GM18517 (cell line): ENCODE data around the gene TMEM45B.
"Not testable (repeated sequence)": the region's sequence is repeated elsewhere in the genome, so short reads cannot be mapped to it uniquely, and the experiment has no call there.

ENCODE experiments used
- ATAC-seq: cut with Tn5 transposase; IDR thresholded peaks from one replicate; pipeline ENCODE4 v1.9.1; 2021; ENCODE audit warnings: mild to moderate bottlenecking, moderate library complexity; ENCODE audit not compliant: unreplicated experiment

The TMEM45B gene

DNA sequence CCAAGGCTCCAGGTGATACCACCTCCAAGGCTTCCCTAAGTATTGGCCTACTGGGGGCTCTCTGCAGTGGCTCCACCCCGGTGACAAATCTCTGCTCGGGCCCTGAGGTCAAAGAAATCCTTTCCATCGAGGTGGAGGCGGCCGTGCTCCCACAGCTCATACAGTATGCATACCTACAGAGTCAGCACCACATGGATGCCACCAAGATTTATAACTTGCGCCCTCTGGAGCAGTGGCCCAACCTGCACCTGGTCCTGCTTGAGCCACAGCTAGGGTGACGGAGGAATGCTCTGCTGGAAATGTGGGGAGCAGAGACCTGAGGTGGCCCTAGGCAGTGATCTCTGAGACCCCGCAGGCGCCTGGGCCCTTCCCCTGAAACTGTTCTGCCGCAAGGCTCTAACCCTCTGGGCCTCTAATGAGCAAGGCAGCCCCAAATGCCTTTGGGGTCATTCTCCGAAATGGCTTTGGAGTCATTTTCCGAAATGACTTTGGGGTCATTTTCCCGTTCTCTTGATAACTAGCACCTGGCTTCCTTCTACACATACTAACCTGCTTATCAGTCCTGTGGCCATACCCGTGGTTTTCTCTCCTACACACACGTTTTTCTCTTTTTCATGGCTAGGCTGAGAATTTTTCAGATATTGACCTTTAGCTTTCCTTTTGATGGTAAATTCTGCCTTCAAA, 33.9 kb downstream of the TMEM45B start:
- no peak for ATAC-seq

DNA sequence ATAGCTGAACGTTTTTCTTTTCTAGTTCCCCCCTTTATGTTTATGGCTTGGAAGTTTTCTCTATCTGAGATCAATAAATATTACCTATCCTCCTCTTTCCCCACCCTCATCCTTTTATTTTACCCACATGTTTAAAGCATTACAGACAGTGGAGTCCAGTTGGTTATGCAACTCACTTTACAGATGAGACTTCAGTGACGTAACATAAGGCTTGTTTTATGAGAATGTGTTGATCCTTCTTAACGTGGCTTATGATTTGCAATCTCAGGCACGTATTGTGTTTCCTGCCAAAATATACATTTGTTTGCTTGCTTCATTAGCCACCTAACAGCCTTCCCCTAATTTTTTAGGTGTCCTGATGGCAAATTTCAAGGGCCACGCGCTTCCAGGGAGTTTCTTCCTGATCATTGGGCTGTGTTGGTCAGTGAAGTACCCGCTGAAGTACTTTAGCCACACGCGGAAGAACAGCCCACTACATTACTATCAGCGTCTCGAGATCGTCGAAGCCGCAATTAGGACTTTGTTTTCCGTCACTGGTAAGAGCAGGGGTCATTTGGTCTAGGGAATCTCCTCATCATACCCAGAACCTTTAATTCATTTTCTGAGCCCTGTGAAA, 36.6 kb downstream of the TMEM45B start:
- no peak for ATAC-seq

DNA sequence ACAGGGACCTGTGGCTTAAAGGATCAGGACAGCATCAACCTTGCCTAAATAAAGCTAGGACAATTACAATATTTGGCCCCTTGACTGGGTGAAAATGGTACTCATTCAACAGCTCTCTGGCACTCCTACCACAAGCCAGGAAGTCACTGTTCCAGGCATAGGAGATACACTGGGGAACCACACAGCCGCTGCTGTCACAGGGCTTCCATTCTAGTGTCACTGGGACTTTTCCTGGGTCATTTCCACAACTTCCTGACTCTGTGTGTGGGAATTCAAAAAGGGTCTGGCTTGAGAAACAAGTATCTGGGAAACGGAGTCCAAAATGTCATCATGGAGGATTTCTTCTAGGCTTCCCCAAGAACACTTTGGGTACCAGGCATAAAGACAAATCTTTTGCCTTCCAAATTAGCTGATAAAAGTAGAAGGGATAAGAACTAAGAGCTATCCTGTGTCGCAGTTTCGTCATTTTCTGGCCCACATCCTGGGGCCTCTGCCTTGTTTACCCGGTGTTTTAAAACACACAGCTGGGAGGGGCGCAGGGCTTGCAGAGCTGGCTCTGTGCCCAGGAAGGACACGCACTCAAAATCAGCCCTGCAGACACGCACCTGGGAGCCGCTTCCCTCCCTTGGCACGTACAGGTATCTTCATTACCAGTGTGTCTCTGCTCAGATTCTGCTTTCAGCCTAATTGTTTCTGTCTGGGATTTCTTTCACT, 38.0 kb downstream of the TMEM45B start:
- ATAC-seq: no peak

GRCh38 chr11:129854232-129854805, 38.7 kb downstream of the TMEM45B start:
- no peak for ATAC-seq

DNA sequence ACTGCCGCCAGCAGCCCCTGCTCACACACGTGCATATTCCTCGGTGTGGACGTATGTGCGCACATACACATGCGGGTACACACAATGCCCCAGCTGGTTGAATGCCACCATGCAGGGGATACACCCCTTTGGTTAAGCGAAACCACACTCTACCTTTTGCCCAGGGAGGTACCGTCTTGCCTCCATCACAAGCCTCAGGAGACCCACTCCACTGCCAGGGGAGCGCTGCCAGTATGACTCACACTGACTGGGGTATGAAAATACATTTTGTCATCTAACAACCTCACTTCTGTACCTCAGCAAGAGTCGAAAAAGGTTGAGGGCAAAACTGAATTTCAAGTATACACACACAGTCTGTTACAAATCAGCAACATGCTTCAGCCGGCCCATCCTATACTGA, 39.4 kb downstream of the TMEM45B start:
- ATAC-seq: no peak

DNA sequence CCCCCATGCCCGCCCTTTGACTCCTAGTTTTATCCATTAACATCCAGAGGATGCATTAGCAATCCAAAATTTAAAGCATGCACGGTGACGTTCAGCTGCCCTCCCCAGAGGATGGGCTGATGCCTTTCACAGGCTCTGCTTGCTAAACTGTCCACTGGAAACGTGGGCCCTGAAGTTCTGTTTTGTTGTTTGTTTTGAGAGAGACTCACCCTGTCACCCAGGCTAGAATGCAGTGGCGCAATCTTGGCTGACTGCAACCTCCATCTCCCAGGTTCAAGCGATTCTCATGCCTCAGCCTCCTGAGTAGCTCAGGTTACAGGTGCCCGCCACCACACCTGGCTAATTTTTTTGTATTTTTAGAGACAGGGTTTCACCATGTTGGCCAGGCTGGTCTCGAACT, 40.4 kb downstream of the TMEM45B start:
- ATAC-seq: no peak

DNA sequence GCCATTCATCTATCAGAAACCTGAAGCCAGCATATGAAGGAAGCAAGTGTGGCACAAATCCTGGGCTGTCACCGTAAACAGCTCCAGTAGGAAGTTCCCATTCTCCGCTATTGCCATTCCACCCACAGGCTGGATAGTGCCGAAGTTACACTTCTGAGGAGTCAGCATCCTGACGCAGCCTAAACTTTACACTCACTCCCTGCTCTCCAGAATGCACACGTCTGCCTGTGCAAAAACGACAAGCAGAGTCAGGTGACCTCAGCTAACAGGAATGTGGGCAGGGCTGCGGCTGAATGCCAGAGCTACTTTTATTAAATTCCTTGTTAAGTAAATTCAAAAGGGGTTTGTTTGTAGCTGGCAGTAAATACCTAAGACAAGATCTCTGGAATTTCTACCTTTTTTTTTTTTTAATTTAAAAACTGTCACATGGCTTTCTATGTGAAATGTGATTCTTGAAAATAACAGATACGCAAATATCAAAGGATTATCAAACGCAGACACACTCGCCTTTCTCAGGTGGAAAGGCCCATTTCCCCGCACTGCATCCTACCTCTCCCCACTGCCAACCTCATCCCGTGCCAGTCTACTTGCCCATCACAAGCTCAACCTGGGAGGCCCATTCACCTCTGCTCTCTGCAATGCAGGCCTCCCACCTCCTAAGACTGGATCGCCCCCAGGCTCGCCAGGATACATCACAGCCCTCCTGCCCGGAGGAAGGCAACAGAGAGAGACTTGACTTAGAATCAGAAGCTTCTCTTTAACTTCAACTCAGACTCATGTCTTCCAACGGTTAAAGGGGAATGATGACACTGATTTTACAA, 46.3 kb downstream of the TMEM45B start:
- ATAC-seq: no peak

DNA sequence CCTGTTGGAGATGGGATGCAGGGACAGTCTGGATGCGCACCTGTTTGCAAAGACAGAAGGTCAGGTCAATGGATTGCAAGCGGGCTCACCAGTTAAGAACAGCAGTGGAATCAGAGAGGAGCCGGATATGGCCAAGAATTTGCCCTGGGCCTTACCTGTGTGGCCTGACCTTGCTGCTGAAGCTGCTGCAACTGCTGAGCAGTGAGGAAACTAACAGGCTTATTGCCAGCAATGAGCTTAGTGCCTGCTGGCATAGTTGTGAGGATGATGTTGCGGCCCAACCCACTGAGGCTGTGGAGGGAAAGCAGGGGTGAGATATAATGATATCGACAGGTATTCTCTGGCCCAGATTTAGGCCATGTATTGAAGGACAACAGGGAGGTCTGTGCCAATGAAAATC, 49.2 kb downstream of the TMEM45B start:
- no peak for ATAC-seq

DNA sequence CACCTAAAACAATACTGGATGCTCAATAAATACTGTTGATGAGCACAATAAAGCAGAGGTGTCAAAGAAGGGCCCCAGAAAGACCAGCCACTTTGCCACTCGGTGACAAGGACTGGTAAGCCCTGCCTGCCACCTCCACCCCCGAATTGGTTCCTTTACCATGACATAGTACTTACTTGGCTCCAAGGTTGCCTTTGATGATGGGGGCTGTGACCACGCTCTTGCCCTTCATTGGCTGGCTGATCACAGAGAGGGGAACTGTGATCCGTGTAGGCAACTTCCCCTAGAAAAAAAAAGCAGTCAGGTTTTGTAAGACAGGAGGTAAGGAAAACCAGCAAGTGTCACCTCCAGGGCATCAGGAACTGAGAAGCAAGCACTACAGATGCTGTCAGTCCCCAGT, 50.1 kb downstream of the TMEM45B start:
- ATAC-seq: no peak

- no peak for ATAC-seq
Measured at GRCh38 chr11:129866311-129866710, 50.7 kb downstream of the TMEM45B start.

DNA sequence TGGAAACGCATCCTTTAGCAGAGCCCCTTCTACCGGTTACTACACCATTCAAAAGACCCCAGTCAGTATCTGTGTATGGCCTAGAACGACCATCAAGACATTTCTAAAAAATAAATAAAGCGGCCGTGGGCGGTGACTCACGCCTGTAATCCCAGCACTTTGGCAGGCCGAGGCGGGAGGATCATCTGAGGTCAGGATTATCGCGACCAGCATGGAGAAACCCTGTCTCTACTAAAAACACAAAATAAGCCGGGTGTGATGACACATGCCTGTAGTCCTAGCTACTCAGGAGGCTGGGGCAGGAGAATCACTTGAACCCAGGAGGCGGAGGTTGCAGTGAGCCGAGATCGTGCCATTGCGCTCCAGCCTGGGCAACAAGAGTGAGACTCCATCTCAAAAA, 53.0 kb downstream of the TMEM45B start:
- not testable (repeated sequence) for ATAC-seq

- ATAC-seq: no peak
Measured at GRCh38 chr11:129871914-129872313, 56.3 kb downstream of the TMEM45B start.

DNA sequence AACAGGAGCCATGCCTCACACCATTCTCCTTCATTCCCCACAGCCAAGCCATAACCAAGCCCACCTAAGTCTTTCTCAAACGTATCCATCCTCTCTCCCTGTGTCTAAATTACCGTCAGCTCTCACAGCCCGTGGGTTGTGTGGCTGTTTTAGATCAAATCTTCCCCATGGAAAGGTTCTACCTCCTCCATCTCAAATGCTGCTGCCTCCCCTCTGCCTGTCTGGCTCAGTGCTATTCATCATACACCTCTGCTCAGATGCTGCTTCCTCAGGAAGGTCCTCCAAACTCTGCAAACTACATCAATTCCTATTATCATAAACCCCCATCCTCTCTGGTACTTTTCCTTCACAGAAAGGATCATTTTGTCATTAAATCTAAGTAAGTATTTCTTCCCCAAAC, 64.7 kb downstream of the TMEM45B start:
- ATAC-seq: no peak

GRCh38 chr11:129881570-129882170, 66.0 kb downstream of the TMEM45B start:
- no peak for ATAC-seq

GRCh38 chr11:129884581-129884980, 68.9 kb downstream of the TMEM45B start:
- no peak for ATAC-seq

DNA sequence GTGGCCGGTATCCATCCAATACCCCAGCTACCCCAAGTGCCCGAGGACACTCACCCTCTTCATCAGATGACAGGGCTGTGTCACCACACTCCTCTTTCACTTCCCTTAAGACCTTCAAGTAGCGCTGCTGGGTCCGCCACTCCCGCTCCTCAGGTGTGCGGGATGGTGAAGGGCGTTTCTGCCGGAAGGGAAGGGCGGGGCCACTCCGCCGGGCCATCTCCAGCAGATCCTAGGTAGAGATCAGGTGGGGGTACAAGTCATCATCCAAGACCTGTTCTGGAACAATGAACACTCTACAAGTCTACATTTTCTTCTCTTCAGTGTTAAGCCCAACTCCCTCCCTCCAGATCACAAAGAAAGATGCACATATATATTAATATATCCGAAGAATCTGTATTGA, 69.7 kb downstream of the TMEM45B start:
- no peak for ATAC-seq

- no peak for ATAC-seq
Measured at GRCh38 chr11:129888451-129888850, 72.8 kb downstream of the TMEM45B start.

- ATAC-seq: no peak
Measured at GRCh38 chr11:129894278-129895125, 78.9 kb downstream of the TMEM45B start.

DNA sequence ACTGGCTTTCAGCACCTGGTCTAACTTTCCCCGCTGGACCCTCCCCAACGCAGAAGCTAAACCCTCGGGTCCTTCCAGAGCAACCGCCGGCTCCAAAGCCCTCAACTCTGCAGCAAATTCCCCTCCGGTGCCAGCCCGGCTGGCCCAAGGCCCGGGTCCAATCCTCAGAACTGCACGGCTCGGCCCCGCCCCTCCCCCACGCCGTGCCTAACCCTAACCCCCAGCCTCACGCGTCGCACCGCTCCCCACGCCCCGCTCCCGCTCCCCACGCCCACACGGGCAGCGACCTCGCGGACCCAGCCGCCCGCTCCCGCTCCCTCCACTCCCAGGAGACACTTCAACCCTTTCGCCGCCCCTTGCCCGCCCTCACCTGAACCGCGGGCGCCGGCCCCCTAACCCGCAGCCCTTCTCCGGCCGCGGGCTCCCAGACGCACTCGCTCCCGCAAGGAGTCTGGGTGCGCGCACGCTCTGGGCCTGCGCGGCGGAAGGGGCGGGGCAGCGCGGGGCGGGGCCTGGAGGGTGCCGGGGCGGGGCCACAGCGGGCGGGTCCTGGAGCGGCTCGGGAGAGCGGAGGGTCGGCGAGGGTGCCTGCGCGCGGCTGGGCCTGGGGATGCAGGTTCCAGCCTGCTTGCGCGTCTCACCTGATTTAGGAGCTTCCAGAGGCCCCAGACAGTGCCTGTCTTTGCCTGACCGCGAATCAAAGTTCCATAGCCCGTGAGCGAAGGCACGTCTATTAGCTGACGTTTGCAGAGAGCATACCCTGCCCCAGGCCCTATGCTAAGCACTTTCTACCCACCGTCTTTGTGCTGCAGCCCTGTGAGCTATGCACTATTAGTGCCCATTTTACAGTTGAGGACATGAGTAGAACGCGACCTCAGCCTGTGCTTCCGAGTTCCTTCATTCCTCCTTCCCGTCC, 79.7 kb downstream of the TMEM45B start, which contains the start of gene NFRKB:
NFRKB (minus strand) TSS at position 453 of the 916 bp plus-strand sequence. CDS start 2,729 bp downstream, outside the sequence.
- ATAC-seq: peak; percentile 85
